Astrocyte of the cerebellum (primary cell): Measurements from ENCODE around the gene KDM8.
"Not testable (repeated sequence)": the region's sequence is repeated elsewhere in the genome, so short reads cannot be mapped to it uniquely, and the experiment has no call there.

Experiments used
- DNase-seq: peaks from one replicate; pipeline ENCODE4 v3.0.0-alpha.2; 2011; ENCODE audit warnings: low read depth
- H3K4me3 ChIP-seq: 2 replicates; pipeline ENCODE4 v1.5.1; 2011; ENCODE audit warnings: mild to moderate bottlenecking, low read depth, low read length, moderate library complexity
- in situ Hi-C: cut with HindIII; loops from 2 replicates; pipeline ENCODE4 v1.10.0; 2017; ENCODE audit warnings: low sequenced_read_pairs
- TF ChIP-seq, protein P1 (sequence below): IDR thresholded peaks from 2 replicates; pipeline ENCODE4 v1.5.1; 2012; ENCODE audit warnings: low read length, low read depth, moderate library complexity, mild to moderate bottlenecking; ENCODE audit errors: missing control alignments

Gene KDM8

DNA sequence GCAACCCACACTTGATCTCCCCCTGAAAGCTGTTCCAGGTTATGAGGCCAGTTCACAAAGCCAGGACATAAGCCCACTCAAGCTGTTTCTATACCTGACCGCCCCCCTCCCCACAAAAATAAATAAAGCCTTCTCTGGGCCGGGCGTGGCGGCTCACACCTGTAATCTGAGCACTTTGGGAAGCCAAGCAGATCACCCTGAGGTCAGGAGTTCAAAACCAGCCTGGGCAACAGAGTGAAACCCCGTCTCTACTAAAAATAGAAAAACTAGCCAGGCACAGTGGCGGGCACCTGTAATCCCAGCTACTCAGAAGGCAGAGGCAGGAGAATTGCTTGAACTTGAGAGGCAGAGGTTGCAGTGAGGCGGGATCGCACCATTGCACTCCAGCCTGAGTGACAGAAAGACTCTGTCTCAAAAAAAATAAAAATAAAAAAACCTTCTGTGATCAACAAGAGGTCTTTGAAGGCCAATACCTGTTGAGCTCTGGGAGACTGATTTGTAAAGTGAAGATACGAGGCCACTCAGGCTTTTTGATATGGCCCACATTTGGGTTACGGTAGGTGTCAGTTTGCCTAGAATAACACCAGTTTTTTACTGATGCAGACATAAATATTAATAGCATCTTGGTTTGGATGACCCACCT, 2.2 kb downstream of the KDM8 start:
- no peak overlapping the region for H3K4me3 ChIP-seq
- DNase-seq, result no peak
- in situ Hi-C loops, result no loop called here
- TF ChIP-seq, protein P1, sequence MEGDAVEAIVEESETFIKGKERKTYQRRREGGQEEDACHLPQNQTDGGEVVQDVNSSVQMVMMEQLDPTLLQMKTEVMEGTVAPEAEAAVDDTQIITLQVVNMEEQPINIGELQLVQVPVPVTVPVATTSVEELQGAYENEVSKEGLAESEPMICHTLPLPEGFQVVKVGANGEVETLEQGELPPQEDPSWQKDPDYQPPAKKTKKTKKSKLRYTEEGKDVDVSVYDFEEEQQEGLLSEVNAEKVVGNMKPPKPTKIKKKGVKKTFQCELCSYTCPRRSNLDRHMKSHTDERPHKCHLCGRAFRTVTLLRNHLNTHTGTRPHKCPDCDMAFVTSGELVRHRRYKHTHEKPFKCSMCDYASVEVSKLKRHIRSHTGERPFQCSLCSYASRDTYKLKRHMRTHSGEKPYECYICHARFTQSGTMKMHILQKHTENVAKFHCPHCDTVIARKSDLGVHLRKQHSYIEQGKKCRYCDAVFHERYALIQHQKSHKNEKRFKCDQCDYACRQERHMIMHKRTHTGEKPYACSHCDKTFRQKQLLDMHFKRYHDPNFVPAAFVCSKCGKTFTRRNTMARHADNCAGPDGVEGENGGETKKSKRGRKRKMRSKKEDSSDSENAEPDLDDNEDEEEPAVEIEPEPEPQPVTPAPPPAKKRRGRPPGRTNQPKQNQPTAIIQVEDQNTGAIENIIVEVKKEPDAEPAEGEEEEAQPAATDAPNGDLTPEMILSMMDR, result no peak

DNA sequence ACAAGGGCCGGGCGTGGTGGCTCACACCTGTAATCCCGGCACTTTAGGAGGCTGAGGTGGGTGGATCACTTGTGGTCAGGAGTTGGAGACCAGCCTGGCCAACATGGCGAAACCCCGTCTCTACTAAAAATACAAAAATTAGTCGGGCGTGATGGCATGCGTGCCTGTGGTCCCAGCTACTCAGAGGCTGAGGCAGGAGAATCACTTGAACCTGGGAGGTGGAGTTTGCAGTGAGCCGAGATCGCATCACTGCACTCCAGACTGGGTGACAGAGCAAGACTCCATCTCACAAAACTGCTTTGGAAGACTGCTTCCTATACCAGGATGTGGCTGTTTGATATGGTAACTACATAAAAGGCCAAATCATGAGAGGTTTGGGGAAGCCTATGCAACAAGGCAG, 3.8 kb downstream of the KDM8 start:
- H3K4me3 ChIP-seq, DNase-seq, in situ Hi-C loops: not testable (repeated sequence)

DNA sequence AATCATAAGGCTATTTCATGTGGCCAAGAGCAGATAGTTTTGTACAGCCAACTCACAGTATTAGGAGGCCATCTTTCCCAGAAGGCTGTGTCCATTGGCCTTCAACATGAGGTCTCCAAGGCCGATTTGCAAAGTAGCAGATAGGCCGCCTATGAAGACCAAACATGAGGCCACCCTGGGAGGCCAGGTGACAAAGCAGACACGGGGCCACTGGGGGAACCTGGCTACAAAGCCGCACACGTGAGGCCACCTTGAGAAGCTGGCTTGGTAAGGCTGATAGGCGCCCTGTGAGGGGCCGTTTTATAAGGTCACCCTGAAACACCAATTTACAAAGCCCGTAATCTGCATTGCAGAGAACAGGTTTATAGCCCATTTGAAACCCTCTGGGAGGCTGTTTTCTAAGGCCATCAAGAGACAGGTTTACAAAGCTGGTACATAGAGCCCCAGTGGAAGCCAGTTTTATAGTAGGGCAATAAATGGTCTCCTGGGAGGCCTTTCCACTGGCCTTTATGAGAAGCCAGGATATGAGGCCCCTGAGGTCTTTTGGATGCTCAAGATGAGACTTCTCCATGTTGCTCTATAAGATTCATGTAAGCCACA, 4.9 kb downstream of the KDM8 start:
- in situ Hi-C loops, result no loop called here
- TF ChIP-seq, protein P1, result no peak
- H3K4me3 ChIP-seq, result no peak overlapping the region
- no peak for DNase-seq

DNA sequence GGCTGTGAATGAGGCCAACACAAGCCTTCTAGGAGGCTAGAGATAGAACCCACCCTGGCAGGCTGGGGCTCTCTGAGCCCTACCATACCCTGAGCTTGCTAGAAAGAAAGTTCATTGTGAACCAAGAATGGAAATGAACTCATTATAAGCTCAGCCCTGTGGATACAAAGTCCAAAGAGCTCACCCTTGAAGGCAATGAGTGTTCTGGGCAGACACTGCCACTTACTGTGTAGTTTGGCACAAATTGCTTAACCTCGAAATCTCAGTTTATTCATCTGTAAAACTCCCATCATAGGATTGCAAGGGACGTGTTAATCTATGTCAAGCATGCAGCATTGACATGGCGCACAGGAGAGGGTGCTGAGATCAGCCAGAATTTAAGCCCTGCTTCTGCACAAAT, 5.5 kb downstream of the KDM8 start:
- in situ Hi-C loops, result no loop called here
- H3K4me3 ChIP-seq, result no peak overlapping the region
- TF ChIP-seq, protein P1, result no peak
- DNase-seq, result peak; percentile 3

DNA sequence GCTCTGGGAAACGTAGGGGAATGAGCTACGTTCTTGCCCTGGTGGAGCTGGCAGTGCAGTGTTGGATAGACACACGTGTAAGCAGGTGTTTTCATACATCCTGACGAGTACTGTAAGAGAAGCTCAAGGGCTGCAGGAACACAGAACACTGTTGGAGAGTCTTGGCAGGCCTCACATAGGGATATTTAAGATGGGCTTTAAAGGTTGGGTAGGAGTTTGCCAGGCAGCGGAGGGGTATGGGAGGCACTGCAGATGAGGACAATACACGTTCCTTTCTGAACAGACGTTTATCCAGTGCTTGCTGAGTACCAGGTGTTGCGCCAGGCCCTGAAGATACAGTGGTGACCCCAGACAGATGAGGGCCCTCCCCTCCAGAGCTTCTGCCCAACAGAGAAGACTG, 6.3 kb downstream of the KDM8 start:
- in situ Hi-C loops, result no loop called here
- TF ChIP-seq, protein P1, result no peak
- no peak for DNase-seq

DNA sequence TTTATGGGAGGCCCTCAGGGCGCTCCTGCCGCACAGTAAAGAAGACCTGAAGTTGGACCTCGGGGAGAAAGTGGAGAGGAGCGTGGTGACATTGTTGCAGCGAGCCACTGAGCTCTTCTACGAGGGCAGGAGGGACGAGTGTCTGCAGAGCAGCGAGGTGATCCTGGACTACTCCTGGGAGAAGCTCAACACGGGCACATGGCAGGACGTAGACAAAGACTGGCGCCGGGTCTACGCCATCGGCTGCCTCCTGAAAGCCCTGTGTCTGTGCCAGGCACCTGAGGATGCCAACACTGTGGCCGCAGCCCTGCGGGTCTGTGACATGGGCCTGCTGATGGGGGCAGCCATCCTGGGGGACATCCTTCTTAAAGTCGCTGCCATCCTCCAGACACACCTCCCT, 6.8 kb downstream of the KDM8 start:
- TF ChIP-seq, protein P1, result no peak
- no peak for DNase-seq
- in situ Hi-C loops, result no loop called here
- H3K4me3 ChIP-seq, result no peak overlapping the region

More for the DNA sequence above, 6.3 kb downstream of the KDM8 start:
- no peak overlapping the region for H3K4me3 ChIP-seq

DNA sequence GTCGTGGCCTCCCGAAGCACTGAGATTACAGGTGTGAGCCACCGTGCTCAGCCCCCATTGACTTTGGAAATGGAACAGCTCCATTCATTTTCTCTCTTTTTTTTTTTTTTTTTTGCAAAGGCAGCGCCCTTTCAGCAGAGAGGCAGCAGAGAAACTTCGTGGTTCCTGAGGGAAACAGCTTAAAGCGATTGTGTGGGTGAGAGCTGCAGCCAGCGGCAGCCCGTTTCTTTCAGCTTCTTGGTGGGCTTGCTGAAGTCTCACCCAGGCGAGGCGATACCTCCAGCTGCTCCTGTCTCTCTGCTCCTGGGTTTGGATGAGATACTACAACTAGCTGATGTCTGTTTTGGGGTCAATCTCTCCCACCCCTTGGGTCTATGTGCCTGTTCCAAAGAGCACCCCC, 7.7 kb downstream of the KDM8 start:
- TF ChIP-seq, protein P1, result no peak
- in situ Hi-C loops, result no loop called here
- no peak for DNase-seq
- H3K4me3 ChIP-seq, result no peak overlapping the region
